ENCODE results near the gene KIF21A.

KIF21A gene

DNA sequence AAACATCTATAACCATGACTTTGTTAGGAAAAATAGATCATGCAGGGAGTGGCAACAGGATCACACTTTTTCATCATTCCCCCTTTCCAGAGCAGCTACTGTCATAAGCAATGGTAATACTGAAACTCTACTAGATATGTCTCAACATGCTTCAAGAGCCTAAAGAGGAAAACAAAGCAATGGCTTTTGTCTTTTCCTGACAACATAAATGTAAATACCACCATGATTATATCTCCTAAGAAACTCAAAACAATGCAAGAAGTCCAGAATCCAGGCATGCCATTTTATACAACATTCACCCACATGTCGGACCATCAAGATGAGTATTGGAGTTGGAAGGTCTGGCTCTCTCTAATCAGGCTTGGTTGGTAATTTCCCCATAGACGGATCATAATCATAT is 78.7 kb downstream of the KIF21A start:
- no peak overlapping the region for H3K9ac ChIP-seq (ENCODE audit: low read length)
- no peak overlapping the region for H3K27ac ChIP-seq (ENCODE audit: low read depth, low read length)
- H3K9me3 ChIP-seq (ENCODE audit: insufficient read depth, low read length) = no peaks in the 10 kb centered on the region
- no peak overlapping the region for H3K4me2 ChIP-seq (ENCODE audit: low read depth, low read length, poor library complexity, severe bottlenecking)
- H3K27me3 ChIP-seq (ENCODE audit: low read length) = no peaks in the 10 kb centered on the region
- TF ChIP-seq, protein P1, sequence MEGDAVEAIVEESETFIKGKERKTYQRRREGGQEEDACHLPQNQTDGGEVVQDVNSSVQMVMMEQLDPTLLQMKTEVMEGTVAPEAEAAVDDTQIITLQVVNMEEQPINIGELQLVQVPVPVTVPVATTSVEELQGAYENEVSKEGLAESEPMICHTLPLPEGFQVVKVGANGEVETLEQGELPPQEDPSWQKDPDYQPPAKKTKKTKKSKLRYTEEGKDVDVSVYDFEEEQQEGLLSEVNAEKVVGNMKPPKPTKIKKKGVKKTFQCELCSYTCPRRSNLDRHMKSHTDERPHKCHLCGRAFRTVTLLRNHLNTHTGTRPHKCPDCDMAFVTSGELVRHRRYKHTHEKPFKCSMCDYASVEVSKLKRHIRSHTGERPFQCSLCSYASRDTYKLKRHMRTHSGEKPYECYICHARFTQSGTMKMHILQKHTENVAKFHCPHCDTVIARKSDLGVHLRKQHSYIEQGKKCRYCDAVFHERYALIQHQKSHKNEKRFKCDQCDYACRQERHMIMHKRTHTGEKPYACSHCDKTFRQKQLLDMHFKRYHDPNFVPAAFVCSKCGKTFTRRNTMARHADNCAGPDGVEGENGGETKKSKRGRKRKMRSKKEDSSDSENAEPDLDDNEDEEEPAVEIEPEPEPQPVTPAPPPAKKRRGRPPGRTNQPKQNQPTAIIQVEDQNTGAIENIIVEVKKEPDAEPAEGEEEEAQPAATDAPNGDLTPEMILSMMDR (IDR thresholded peaks at IDR 0.05; ENCODE audit: insufficient read depth, low read length, poor library complexity, severe bottlenecking) = no peak
- no peak for TF ChIP-seq EZH2phosphoT487 (conservative IDR thresholded peaks at IDR 0.05; ENCODE audit: low read length)
- no peaks in the 10 kb centered on the region for H3K9me2 ChIP-seq (replicated peaks; ENCODE audit: insufficient read depth, low read length)
- no peak overlapping the region for H3K4me3 ChIP-seq (ENCODE audit: insufficient read depth, low read length, poor library complexity, severe bottlenecking)
- no peaks in the 10 kb centered on the region for H3K79me2 ChIP-seq (ENCODE audit: insufficient read depth, low read length)
- H4K20me1 ChIP-seq (ENCODE audit: low read depth, low read length) = no peaks in the 10 kb centered on the region
- no peaks in the 10 kb centered on the region for H3K36me3 ChIP-seq (ENCODE audit: low read length)
- no peak overlapping the region for H2AFZ ChIP-seq (ENCODE audit: low read depth, low read length, severe bottlenecking)
- H3F3A ChIP-seq (ENCODE audit: insufficient read depth) = no peaks in the 10 kb centered on the region

- Histone ChIP-seq H3K9me2 (replicated peaks; ENCODE audit: insufficient read depth, low read length) (no peaks in the 10 kb centered on the region), H3K4me2 (ENCODE audit: low read depth, low read length, poor library complexity, severe bottlenecking) (no peak overlapping the region), H3K36me3 (ENCODE audit: low read length) (no peaks in the 10 kb centered on the region), H3K4me3 (ENCODE audit: insufficient read depth, low read length, poor library complexity, severe bottlenecking) (no peak overlapping the region), H2AFZ (ENCODE audit: low read depth, low read length, severe bottlenecking) (no peak overlapping the region), H3K9me3 (ENCODE audit: insufficient read depth, low read length) (no peaks in the 10 kb centered on the region), H3K79me2 (ENCODE audit: insufficient read depth, low read length) (no peaks in the 10 kb centered on the region), H3K9ac (ENCODE audit: low read length) (no peak overlapping the region), H3K27me3 (ENCODE audit: low read length) (no peaks in the 10 kb centered on the region), H3K27ac (ENCODE audit: low read depth, low read length) (no peak overlapping the region), H4K20me1 (ENCODE audit: low read depth, low read length) (no peaks in the 10 kb centered on the region), H3F3A (ENCODE audit: insufficient read depth) (no peaks in the 10 kb centered on the region)
- no peak for TF ChIP-seq EZH2phosphoT487 (conservative IDR thresholded peaks at IDR 0.05; ENCODE audit: low read length)
- TF ChIP-seq, protein P1 (IDR thresholded peaks at IDR 0.05; ENCODE audit: insufficient read depth, low read length, poor library complexity, severe bottlenecking) = no peak
Observed at GRCh38 chr12:39359645-39360044, 83.3 kb downstream of the KIF21A start.

DNA sequence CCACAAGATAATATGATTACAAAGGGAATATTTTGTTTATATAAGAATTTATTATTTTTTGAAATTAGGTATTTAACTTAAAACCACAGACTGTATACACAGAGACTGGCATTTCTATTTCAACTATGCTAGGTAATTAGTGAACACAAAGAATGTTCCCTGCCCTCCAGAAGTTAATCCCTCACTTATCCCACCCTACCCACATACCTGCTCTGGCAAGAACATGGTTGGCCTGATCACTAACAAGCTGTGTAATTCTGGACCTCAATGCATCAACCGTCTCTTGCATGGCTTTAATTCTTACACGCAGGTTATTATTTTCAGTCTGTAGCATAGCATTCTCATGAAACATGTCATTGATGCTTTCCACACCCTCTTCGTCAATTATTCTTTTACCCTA is 85.9 kb downstream of the KIF21A start:
- Histone ChIP-seq H2AFZ (ENCODE audit: low read depth, low read length, severe bottlenecking) (no peak overlapping the region), H3K9me3 (ENCODE audit: insufficient read depth, low read length) (no peaks in the 10 kb centered on the region), H4K20me1 (ENCODE audit: low read depth, low read length) (no peaks in the 10 kb centered on the region), H3K4me3 (ENCODE audit: insufficient read depth, low read length, poor library complexity, severe bottlenecking) (no peak overlapping the region), H3K36me3 (ENCODE audit: low read length) (no peaks in the 10 kb centered on the region), H3K27ac (ENCODE audit: low read depth, low read length) (no peak overlapping the region), H3F3A (ENCODE audit: insufficient read depth) (no peaks in the 10 kb centered on the region), H3K9ac (ENCODE audit: low read length) (no peak overlapping the region), H3K27me3 (ENCODE audit: low read length) (no peaks in the 10 kb centered on the region), H3K9me2 (replicated peaks; ENCODE audit: insufficient read depth, low read length) (no peaks in the 10 kb centered on the region), H3K4me2 (ENCODE audit: low read depth, low read length, poor library complexity, severe bottlenecking) (no peak overlapping the region), H3K79me2 (ENCODE audit: insufficient read depth, low read length) (no peaks in the 10 kb centered on the region)
- TF ChIP-seq, protein P1 (IDR thresholded peaks at IDR 0.05; ENCODE audit: insufficient read depth, low read length, poor library complexity, severe bottlenecking) = no peak
- no peak for TF ChIP-seq EZH2phosphoT487 (conservative IDR thresholded peaks at IDR 0.05; ENCODE audit: low read length)

Data from SU-DHL-6 (cell line).